ENCODE measurements around the gene MYOM3.

- TF ChIP-seq CTCF (IDR thresholded peaks at IDR 0.05), result no peak
- no peak for TF ChIP-seq PBX3 (IDR thresholded peaks at IDR 0.05)
- TF ChIP-seq CEBPB (IDR thresholded peaks at IDR 0.05), result no peak
- TF ChIP-seq RAD21 (conservative IDR thresholded peaks at IDR 0.05 in 1 of 2, IDR thresholded peaks at IDR 0.05 in 1 of 2), result no peak
- no peak for TF ChIP-seq KDM1A (IDR thresholded peaks at IDR 0.05; ENCODE audit: low read depth)
Observed at GRCh38 chr1:24075590-24075854, 36.4 kb downstream of the MYOM3 start.

All from A549 (cell line).